ENCODE data around the gene WASF3.

WASF3 gene

DNA sequence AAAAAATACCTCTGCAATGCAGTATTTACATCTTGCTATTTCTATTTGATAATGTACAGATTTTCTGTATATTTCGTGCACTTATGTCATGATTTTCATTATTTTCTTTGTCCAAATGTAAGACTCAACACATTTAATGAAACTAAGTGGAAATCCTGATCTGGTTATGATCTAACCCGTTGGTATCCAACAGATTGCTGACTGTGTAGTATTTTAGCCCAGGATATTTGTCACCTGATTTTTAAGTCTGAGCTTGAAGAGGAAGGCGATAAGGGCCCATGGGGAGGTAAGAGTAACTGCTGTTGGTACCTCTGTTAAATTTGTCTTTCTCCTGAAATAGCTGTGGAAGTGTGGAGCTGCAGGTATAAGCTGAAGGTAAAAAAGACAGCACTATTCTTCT is 45.3 kb downstream of the WASF3 start:
- ChIA-PET POLR2A (no interaction called here), CTCF (interaction anchor here (0.7 to 1.4 kb wide), 3 partner anchors 8 to 96 kb away, joined by 3 to 6 read pairs (median 4); no protein-coding TSS in a partner anchor)

DNA sequence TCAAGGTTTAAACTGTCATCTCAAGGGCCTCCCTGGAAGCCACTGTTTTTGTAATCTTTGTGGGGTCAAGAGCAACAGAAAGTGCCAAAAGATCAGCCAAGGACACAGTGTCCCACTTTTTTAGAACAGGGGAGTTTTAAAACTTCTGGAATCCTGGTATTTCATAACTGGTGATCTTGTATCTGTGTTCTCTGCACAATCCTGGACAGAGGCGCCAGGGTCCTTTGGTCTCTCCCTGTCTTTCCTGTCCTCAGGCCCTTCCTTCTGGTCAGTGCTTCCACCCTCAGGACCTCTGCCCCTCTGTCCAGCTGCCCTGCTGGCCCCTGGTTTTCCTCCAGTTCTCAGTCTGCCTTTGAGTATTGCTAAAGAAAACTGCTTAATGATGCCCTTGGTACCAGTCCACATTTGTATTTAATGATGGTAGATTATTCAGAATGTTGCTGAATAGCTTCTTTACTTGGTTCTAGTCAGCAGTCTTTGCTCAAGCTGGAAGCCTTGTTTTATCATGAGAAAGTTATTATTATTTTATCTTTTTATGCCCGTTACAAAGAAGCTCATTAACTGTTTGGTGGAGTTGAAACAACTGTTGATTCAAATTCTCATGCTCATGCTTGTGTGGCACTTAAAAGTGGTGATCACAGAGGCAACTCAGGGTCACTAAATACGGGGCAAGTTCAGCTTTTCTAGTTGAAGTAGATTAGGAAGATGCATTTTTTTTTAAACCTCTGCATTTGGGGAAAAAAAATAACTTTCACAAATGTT is 47.5 kb downstream of the WASF3 start:
- ChIA-PET POLR2A (no interaction called here), CTCF (interaction anchor here (0.7 to 1.3 kb wide), 2 partner anchors 10 to 427 kb away, joined by 3 read pairs; no protein-coding TSS in a partner anchor)
- no peak for DNase-seq
- H3K27ac ChIP-seq (ENCODE audit: insufficient read depth in 1 of 2, low read depth in 1 of 2, low read length in 2 of 2, poor library complexity in 1 of 2, severe bottlenecking in 2 of 2): no peak overlapping the region
- H3K9me3 ChIP-seq (ENCODE audit: control extremely low read depth in 1 of 5, control insufficient read depth in 4 of 5, insufficient read depth in 2 of 5, low read depth in 1 of 5, low read length in 4 of 5): no peaks in the 10 kb centered on the region
- WGBS (ENCODE audit: insufficient coverage): 100% methylated on average over 3 of the region's 3 CpGs
- H3K4me3 ChIP-seq (ENCODE audit: control insufficient read depth in 1 of 7, extremely low read depth in 1 of 7, insufficient read depth in 4 of 7, low read depth in 2 of 7, low read length in 6 of 7): no peak overlapping the region
- H3K27me3 ChIP-seq (replicated peaks in 2 of 5; ENCODE audit: control insufficient read depth in 4 of 5, insufficient read depth in 5 of 5, low read length in 4 of 5): no peaks in the 10 kb centered on the region
- peaks cover 0 to 13% (median 8%) of the 10 kb centered on the region in 4 experiments for H3K4me1 ChIP-seq (ENCODE audit: control extremely low read depth in 1 of 4, control insufficient read depth in 4 of 4, insufficient read depth in 4 of 4, low read length in 3 of 4)
- H3K36me3 ChIP-seq (ENCODE audit: control insufficient read depth in 4 of 4, insufficient read depth in 4 of 4, low read length in 3 of 4): no peaks in the 10 kb centered on the region

More for the DNA sequence above, 45.3 kb downstream of the WASF3 start:
- DNase-seq: no peak
- H3K27ac ChIP-seq (ENCODE audit: insufficient read depth in 1 of 2, low read depth in 1 of 2, low read length in 2 of 2, poor library complexity in 1 of 2, severe bottlenecking in 2 of 2): no peak overlapping the region
- H3K27me3 ChIP-seq (replicated peaks in 2 of 5; ENCODE audit: control insufficient read depth in 4 of 5, insufficient read depth in 5 of 5, low read length in 4 of 5): no peaks in the 10 kb centered on the region
- peaks cover 0 to 10% (median 8%) of the 10 kb centered on the region in 4 experiments for H3K4me1 ChIP-seq (ENCODE audit: control extremely low read depth in 1 of 4, control insufficient read depth in 4 of 4, insufficient read depth in 4 of 4, low read length in 3 of 4)
- H3K9me3 ChIP-seq (ENCODE audit: control extremely low read depth in 1 of 5, control insufficient read depth in 4 of 5, insufficient read depth in 2 of 5, low read depth in 1 of 5, low read length in 4 of 5): no peaks in the 10 kb centered on the region
- WGBS (ENCODE audit: insufficient coverage): 94% methylated on average over 2 of the region's 3 CpGs
- no peak overlapping the region for H3K4me3 ChIP-seq (ENCODE audit: control insufficient read depth in 1 of 7, extremely low read depth in 1 of 7, insufficient read depth in 4 of 7, low read depth in 2 of 7, low read length in 6 of 7)
- no peaks in the 10 kb centered on the region for H3K36me3 ChIP-seq (ENCODE audit: control insufficient read depth in 4 of 4, insufficient read depth in 4 of 4, low read length in 3 of 4)

GRCh38 chr13:26605845-26606244 is 48.4 kb downstream of the WASF3 start:
- Histone ChIP-seq H3K9me3 (ENCODE audit: control extremely low read depth in 1 of 5, control insufficient read depth in 4 of 5, insufficient read depth in 2 of 5, low read depth in 1 of 5, low read length in 4 of 5) (no peaks in the 10 kb centered on the region), H3K27ac (ENCODE audit: insufficient read depth in 1 of 2, low read depth in 1 of 2, low read length in 2 of 2, poor library complexity in 1 of 2, severe bottlenecking in 2 of 2) (no peak overlapping the region), H3K36me3 (ENCODE audit: control insufficient read depth in 4 of 4, insufficient read depth in 4 of 4, low read length in 3 of 4) (no peaks in the 10 kb centered on the region), H3K4me3 (ENCODE audit: control insufficient read depth in 1 of 7, extremely low read depth in 1 of 7, insufficient read depth in 4 of 7, low read depth in 2 of 7, low read length in 6 of 7) (no peak overlapping the region), H3K4me1 (ENCODE audit: control extremely low read depth in 1 of 4, control insufficient read depth in 4 of 4, insufficient read depth in 4 of 4, low read length in 3 of 4) (peaks cover 0 to 13% (median 8%) of the 10 kb centered on the region in 4 experiments), H3K27me3 (replicated peaks in 2 of 5; ENCODE audit: control insufficient read depth in 4 of 5, insufficient read depth in 5 of 5, low read length in 4 of 5) (no peaks in the 10 kb centered on the region)
- POLR2A ChIA-PET: interaction anchor here (0.7 kb wide), 1 partner anchor 229 kb away, joined by 3 read pairs; no protein-coding TSS in a partner anchor
- no CpG with 5 or more reads among the region's 2 CpGs for WGBS (ENCODE audit: insufficient coverage)
- DNase-seq: peak in 1 of 3 donors; percentile 13
- CTCF ChIA-PET: interaction anchor here (0.7 to 2.0 kb wide), 3 partner anchors 9 to 93 kb away, joined by 3 to 11 read pairs (median 3); no protein-coding TSS in a partner anchor

DNA sequence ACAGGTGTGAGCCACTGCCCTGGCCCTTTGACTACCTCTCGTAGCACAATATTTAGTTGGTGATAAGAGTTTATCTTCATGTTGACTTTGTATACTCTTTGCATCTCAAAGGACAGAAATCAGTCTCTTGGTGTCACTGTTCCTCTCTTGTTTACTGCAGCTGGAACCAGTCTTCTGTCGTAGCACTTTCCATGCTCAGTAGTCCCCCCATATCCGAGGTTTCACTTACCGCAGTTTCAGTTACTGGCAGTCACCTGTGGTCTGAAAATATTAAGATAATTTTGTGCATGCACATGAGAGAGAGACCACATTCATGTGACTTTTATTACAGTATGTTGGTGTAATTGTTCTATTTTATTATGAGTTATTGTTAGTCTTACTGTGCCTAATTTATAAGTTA is 49.1 kb downstream of the WASF3 start:
- 40% methylated on average over 2 of the region's 4 CpGs for WGBS (ENCODE audit: insufficient coverage)
- Histone ChIP-seq H3K4me3 (ENCODE audit: control insufficient read depth in 1 of 7, extremely low read depth in 1 of 7, insufficient read depth in 4 of 7, low read depth in 2 of 7, low read length in 6 of 7) (no peak overlapping the region), H3K27me3 (replicated peaks in 2 of 5; ENCODE audit: control insufficient read depth in 4 of 5, insufficient read depth in 5 of 5, low read length in 4 of 5) (no peaks in the 10 kb centered on the region), H3K27ac (ENCODE audit: insufficient read depth in 1 of 2, low read depth in 1 of 2, low read length in 2 of 2, poor library complexity in 1 of 2, severe bottlenecking in 2 of 2) (no peak overlapping the region), H3K9me3 (ENCODE audit: control extremely low read depth in 1 of 5, control insufficient read depth in 4 of 5, insufficient read depth in 2 of 5, low read depth in 1 of 5, low read length in 4 of 5) (no peaks in the 10 kb centered on the region), H3K36me3 (ENCODE audit: control insufficient read depth in 4 of 4, insufficient read depth in 4 of 4, low read length in 3 of 4) (no peaks in the 10 kb centered on the region), H3K4me1 (ENCODE audit: control extremely low read depth in 1 of 4, control insufficient read depth in 4 of 4, insufficient read depth in 4 of 4, low read length in 3 of 4) (peaks cover 0 to 9% (median 5%) of the 10 kb centered on the region in 4 experiments)
- CTCF ChIA-PET: interaction anchor here (0.6 to 2.0 kb wide), 4 partner anchors 14 to 92 kb away, joined by 3 to 11 read pairs (median 4); no protein-coding TSS in a partner anchor
- POLR2A ChIA-PET: no interaction called here
- DNase-seq: peak in 2 of 3 donors; percentile 52 to 67

DNA sequence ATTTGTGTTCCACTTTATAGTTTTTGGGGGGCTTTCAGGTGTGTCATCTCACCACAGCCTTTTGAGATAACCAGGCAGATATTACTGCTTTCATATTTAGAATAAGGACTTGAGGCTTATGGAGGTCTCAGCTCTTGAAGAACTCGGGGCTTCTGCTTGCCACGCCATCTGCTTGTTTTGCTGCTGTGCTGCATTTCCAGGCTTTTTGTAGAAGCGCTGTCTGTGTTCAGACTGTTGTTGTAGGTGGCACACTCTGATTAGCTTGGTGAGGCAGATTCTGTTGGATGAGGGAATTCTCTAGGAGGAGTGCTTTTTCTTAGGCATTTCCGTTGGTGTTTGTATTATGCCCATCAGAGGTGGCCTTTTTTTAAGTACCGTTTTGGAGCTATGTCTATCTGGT is 57.2 kb downstream of the WASF3 start:
- Histone ChIP-seq H3K4me3 (ENCODE audit: control insufficient read depth in 1 of 7, extremely low read depth in 1 of 7, insufficient read depth in 4 of 7, low read depth in 2 of 7, low read length in 6 of 7) (no peak overlapping the region), H3K36me3 (ENCODE audit: control insufficient read depth in 4 of 4, insufficient read depth in 4 of 4, low read length in 3 of 4) (no peaks in the 10 kb centered on the region), H3K27me3 (replicated peaks in 2 of 5; ENCODE audit: control insufficient read depth in 4 of 5, insufficient read depth in 5 of 5, low read length in 4 of 5) (no peaks in the 10 kb centered on the region), H3K27ac (ENCODE audit: insufficient read depth in 1 of 2, low read depth in 1 of 2, low read length in 2 of 2, poor library complexity in 1 of 2, severe bottlenecking in 2 of 2) (no peak overlapping the region), H3K4me1 (ENCODE audit: control extremely low read depth in 1 of 4, control insufficient read depth in 4 of 4, insufficient read depth in 4 of 4, low read length in 3 of 4) (peaks cover 2 to 18% (median 10%) of the 10 kb centered on the region in 4 experiments), H3K9me3 (ENCODE audit: control extremely low read depth in 1 of 5, control insufficient read depth in 4 of 5, insufficient read depth in 2 of 5, low read depth in 1 of 5, low read length in 4 of 5) (no peaks in the 10 kb centered on the region)
- ChIA-PET POLR2A (no interaction called here), CTCF (interaction anchor here (1.0 to 2.2 kb wide), 4 partner anchors 8 to 430 kb away, joined by 3 to 7 read pairs (median 6); no protein-coding TSS in a partner anchor)
- 80% methylated on average over 3 of the region's 5 CpGs for WGBS (ENCODE audit: insufficient coverage)
- peak in 1 of 3 donors; percentile 29 for DNase-seq

DNA sequence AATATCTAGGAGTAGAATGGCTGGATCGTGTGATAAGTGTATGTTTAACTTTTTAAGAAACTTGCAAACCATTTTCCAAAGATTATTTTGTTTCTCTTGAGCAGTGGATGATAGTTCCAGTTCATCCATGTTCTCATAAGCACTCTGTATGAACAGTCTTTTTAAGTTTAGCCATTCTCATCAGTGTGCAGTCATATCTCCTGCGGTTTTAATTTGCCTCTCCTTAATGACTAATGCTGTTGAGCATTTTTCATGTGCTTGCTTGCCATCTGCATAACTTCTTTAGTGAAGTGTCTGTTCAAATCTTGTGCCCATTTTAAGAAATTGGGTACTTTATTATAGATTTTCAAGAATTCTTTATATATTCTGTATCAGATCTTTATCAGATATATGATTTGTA is 58.6 kb downstream of the WASF3 start:
- H3K4me3 ChIP-seq (ENCODE audit: control insufficient read depth in 1 of 7, extremely low read depth in 1 of 7, insufficient read depth in 4 of 7, low read depth in 2 of 7, low read length in 6 of 7): no peak overlapping the region
- peaks cover 0 to 2% (median 0%) of the 10 kb centered on the region in 5 experiments for H3K9me3 ChIP-seq (ENCODE audit: control extremely low read depth in 1 of 5, control insufficient read depth in 4 of 5, insufficient read depth in 2 of 5, low read depth in 1 of 5, low read length in 4 of 5)
- no peaks in the 10 kb centered on the region for H3K27me3 ChIP-seq (replicated peaks in 2 of 5; ENCODE audit: control insufficient read depth in 4 of 5, insufficient read depth in 5 of 5, low read length in 4 of 5)
- ChIA-PET CTCF (no interaction called here), POLR2A (no interaction called here)
- WGBS (ENCODE audit: insufficient coverage): 100% methylated on average over 1 of the region's 2 CpGs
- H3K36me3 ChIP-seq (ENCODE audit: control insufficient read depth in 4 of 4, insufficient read depth in 4 of 4, low read length in 3 of 4): no peaks in the 10 kb centered on the region
- H3K4me1 ChIP-seq (ENCODE audit: control extremely low read depth in 1 of 4, control insufficient read depth in 4 of 4, insufficient read depth in 4 of 4, low read length in 3 of 4): peaks cover 2 to 20% (median 11%) of the 10 kb centered on the region in 4 experiments
- DNase-seq: no peak
- no peak overlapping the region for H3K27ac ChIP-seq (ENCODE audit: insufficient read depth in 1 of 2, low read depth in 1 of 2, low read length in 2 of 2, poor library complexity in 1 of 2, severe bottlenecking in 2 of 2)

GRCh38 chr13:26618726-26619125 is 61.2 kb downstream of the WASF3 start:
- POLR2A ChIA-PET: no interaction called here
- CTCF ChIA-PET: interaction anchor here (1.5 kb wide), 1 partner anchor 9 kb away, joined by 4 read pairs; no protein-coding TSS in a partner anchor
- H3K36me3 ChIP-seq (ENCODE audit: control insufficient read depth in 4 of 4, insufficient read depth in 4 of 4, low read length in 3 of 4): no peaks in the 10 kb centered on the region
- no peak overlapping the region for H3K4me3 ChIP-seq (ENCODE audit: control insufficient read depth in 1 of 7, extremely low read depth in 1 of 7, insufficient read depth in 4 of 7, low read depth in 2 of 7, low read length in 6 of 7)
- no peaks in the 10 kb centered on the region for H3K27me3 ChIP-seq (replicated peaks in 2 of 5; ENCODE audit: control insufficient read depth in 4 of 5, insufficient read depth in 5 of 5, low read length in 4 of 5)
- peak; percentile 60 to 80 (median 71) for DNase-seq
- WGBS (ENCODE audit: insufficient coverage): no CpG with 5 or more reads among the region's 2 CpGs
- peaks cover 2 to 10% (median 6%) of the 10 kb centered on the region in 5 experiments for H3K9me3 ChIP-seq (ENCODE audit: control extremely low read depth in 1 of 5, control insufficient read depth in 4 of 5, insufficient read depth in 2 of 5, low read depth in 1 of 5, low read length in 4 of 5)
- peaks cover 2 to 20% (median 11%) of the 10 kb centered on the region in 4 experiments for H3K4me1 ChIP-seq (ENCODE audit: control extremely low read depth in 1 of 4, control insufficient read depth in 4 of 4, insufficient read depth in 4 of 4, low read length in 3 of 4)
- H3K27ac ChIP-seq (ENCODE audit: insufficient read depth in 1 of 2, low read depth in 1 of 2, low read length in 2 of 2, poor library complexity in 1 of 2, severe bottlenecking in 2 of 2): no peak overlapping the region
